ENCODE measurements around the gene TERB1. TPM values are rescaled to one million over a fixed set of nuclear protein-coding genes. Genes with fewer than 3 reads are reported as not detected.
A peak's percentile ranks its signal among the peaks of the same experiment; 100 is the strongest.

Gene TERB1
- total RNA-seq, 2 donors from 2014 or later: not detected

DNA sequence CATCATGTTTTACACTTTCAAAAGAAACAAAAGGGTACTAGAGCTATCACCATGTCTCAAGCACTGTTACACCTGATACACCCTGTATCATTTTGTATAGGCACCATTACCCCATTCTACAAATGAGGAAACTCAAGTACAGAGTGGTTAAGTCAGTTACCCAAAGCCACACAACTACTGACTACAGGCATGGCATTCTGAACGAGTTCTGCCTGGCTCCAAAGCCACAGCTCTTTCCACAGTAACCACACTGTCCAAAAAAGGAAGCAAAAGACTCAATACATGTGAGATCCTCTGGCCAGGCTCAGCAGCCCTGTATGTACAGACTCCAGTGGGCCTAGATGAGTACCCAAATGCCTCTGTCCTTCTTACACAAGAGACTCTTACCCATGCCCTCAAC is 54.7 kb downstream of the TERB1 start:
- H3K27ac ChIP-seq: no peak overlapping the region
- TF ChIP-seq, protein P1, sequence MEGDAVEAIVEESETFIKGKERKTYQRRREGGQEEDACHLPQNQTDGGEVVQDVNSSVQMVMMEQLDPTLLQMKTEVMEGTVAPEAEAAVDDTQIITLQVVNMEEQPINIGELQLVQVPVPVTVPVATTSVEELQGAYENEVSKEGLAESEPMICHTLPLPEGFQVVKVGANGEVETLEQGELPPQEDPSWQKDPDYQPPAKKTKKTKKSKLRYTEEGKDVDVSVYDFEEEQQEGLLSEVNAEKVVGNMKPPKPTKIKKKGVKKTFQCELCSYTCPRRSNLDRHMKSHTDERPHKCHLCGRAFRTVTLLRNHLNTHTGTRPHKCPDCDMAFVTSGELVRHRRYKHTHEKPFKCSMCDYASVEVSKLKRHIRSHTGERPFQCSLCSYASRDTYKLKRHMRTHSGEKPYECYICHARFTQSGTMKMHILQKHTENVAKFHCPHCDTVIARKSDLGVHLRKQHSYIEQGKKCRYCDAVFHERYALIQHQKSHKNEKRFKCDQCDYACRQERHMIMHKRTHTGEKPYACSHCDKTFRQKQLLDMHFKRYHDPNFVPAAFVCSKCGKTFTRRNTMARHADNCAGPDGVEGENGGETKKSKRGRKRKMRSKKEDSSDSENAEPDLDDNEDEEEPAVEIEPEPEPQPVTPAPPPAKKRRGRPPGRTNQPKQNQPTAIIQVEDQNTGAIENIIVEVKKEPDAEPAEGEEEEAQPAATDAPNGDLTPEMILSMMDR (IDR thresholded peaks at IDR 0.05): no peak
- peaks cover 44% of the 10 kb centered on the region for H3K36me3 ChIP-seq
- no peak overlapping the region for H3K4me3 ChIP-seq
- H3K9me3 ChIP-seq: no peaks in the 10 kb centered on the region
- DNase-seq (ENCODE audit: low spot score): no peak
- peaks cover 0 to 38% of the 10 kb centered on the region in 2 donors for H3K4me1 ChIP-seq
- no peaks in the 10 kb centered on the region for H3K27me3 ChIP-seq

DNA sequence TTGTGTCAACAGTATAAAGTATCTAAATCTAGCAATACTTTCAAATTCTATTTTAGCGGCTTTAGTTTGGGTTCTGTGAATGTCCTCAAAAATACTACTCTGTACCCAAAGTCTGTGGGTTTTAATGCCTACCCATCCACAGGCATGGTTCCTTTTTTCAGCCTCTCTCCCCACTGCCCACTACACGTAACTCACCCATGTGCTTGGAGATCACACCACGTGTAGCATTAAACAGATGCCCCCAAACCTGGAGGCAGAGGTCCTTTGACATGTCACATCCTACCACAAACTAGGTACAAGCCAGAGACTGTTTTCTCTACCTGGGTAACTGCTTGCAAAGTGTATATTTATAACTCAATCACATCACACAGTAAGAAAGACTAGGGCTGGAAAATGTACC is 55.3 kb downstream of the TERB1 start:
- H3K27me3 ChIP-seq: no peaks in the 10 kb centered on the region
- DNase-seq (ENCODE audit: low spot score): no peak
- H3K36me3 ChIP-seq: peaks cover 44% of the 10 kb centered on the region
- TF ChIP-seq, protein P1 (IDR thresholded peaks at IDR 0.05): no peak
- no peak overlapping the region for H3K27ac ChIP-seq
- H3K4me1 ChIP-seq: peaks cover 0 to 44% of the 10 kb centered on the region in 2 donors
- H3K9me3 ChIP-seq: no peaks in the 10 kb centered on the region
- H3K4me3 ChIP-seq: no peak overlapping the region

DNA sequence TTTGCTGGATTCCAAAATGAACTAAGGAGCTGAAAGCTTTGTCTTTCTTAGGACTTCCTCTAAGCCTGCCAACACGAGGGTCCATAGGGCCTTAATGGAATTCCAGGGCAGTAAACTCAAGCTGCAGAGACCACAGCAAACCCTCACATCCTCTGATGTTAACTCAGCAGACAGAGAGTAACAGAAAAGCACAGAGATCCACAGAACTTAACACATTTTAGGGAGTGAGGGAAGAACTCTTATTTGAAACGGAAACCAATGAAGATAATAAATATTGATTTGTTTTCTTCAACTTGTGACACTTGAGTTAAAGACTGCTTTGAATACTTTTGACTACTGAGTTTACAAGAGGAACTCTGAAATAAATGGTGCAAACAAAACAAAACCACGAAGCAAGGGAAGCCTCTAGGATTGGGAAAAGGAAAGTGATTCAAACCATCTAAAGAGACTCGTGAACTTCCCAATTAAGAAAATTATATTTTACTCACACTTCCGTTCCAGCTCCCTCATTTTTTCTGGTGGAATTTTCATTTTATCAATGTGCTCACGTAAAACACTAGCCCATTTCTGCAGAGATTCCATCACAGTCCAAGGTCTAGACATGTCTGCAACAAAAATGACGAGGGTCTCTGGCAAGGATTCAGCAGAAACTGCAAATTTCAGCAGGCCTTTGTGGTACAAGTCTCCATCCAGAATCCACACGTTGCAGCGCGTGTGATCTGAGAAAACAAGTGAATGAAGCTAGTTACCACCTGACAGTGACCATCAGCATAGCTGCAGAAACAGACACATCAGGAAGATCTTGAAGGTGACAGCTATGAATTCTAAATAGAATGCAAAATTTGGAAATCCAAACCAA is 59.2 kb downstream of the TERB1 start:
- TF ChIP-seq, protein P1 (IDR thresholded peaks at IDR 0.05): no peak
- no peak for DNase-seq (ENCODE audit: low spot score)
- Histone ChIP-seq H3K4me3 (no peak overlapping the region), H3K27me3 (no peaks in the 10 kb centered on the region), H3K36me3 (peaks cover 51% of the 10 kb centered on the region), H3K27ac (peak overlapping the region; percentile 80 to 86), H3K9me3 (no peaks in the 10 kb centered on the region), H3K4me1 (peaks cover 0 to 48% of the 10 kb centered on the region in 2 donors)

DNA sequence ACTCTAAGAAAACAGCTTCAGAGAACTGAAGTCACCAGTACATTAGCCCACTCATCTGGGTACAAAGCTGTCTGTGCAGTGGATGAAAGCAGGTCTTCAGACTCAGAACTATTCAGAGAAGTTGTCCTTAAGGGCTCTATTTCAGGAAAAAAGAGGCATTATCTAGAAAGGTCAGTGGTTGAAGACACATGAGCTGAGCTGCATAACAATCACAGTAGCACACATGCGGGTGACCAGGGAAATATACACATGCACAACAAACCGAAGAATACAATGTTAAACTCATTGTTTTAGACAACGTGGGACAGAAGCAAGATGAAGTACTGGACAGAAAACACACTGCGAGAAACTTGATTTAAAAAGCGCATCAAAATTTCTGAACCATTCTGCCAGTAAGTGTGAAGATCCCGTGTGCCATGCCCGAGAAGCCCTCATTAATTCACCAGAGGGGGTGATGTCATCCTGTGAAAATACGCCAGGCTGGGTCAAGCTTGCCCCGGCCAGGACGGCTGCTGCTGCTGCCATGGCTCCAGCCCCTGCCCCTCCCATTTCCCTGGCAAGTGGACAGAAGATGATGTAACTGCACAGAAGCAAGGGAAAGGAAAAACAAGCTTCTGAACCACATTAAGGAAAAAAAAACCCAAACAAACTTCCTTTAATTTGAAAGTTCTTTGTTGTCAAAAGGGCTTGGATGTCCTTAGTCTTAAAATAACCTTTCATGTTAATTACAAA is 60.0 kb downstream of the TERB1 start:
- Histone ChIP-seq H3K36me3 (peaks cover 55% of the 10 kb centered on the region), H3K4me1 (peaks cover 0 to 40% of the 10 kb centered on the region in 2 donors), H3K4me3 (no peak overlapping the region), H3K27ac (peak overlapping the region; percentile 80 to 86), H3K9me3 (no peaks in the 10 kb centered on the region), H3K27me3 (no peaks in the 10 kb centered on the region)
- TF ChIP-seq, protein P1 (IDR thresholded peaks at IDR 0.05): no peak
- peak; percentile 93 for DNase-seq (ENCODE audit: low spot score)

DNA sequence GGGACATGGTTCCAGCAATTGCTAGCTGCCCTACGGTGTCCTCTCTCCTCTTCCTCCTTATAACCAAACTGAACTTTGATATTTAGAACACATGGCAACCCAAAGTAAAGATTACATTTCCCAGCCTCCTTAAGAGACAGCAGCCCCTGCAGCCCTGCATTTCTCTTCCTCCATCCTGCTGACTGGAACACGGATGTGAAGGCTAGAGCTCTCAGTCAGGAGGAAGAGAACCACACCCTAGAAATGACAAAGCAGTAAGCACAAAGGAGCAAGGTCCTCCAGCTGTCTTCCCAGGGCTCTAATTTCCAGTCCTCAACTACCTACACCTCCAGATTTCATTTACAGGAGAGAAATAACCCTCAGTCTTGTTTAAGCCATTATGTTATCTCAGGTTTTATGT is 60.9 kb downstream of the TERB1 start:
- Histone ChIP-seq H3K4me3 (no peak overlapping the region), H3K27ac (peak overlapping the region; percentile 80 to 86), H3K36me3 (peaks cover 58% of the 10 kb centered on the region), H3K9me3 (no peaks in the 10 kb centered on the region), H3K4me1 (peaks cover 0 to 40% of the 10 kb centered on the region in 2 donors), H3K27me3 (no peaks in the 10 kb centered on the region)
- no peak for DNase-seq (ENCODE audit: low spot score)
- TF ChIP-seq, protein P1 (IDR thresholded peaks at IDR 0.05): no peak
